OCI-LY1 (cell line): ENCODE measurements around the gene MED15.
"Not testable (repeated sequence)": the region's sequence is repeated elsewhere in the genome, so short reads cannot be mapped to it uniquely, and the experiment has no call there.

Experiments used
- H2AFZ ChIP-seq: fragments of 200-600 bp; sonication (generic), shearing (Covaris generic); 2 replicates; pipeline ENCODE4 v1.6.0; 2014; ENCODE audit warnings: antibody characterized with exemption, mild to moderate bottlenecking, low read length
- H3F3A ChIP-seq: fragments of 200-600 bp; sonication (generic), shearing (Covaris generic); 2 replicates; pipeline ENCODE4 v1.6.0; 2014; ENCODE audit warnings: mild to moderate bottlenecking, antibody characterized with exemption, low read length, moderate library complexity; ENCODE audit not compliant: insufficient read depth
- H3K27ac ChIP-seq: fragments of 200-600 bp; sonication (generic); 2 replicates; pipeline ENCODE4 v1.5.1; 2014; ENCODE audit warnings: low read length, mixed run types, mild to moderate bottlenecking, low read depth; ENCODE audit not compliant: poor library complexity, severe bottlenecking
- H3K27me3 ChIP-seq: fragments of 200-600 bp; sonication (generic); 2 replicates; pipeline ENCODE4 v1.6.0; 2014; ENCODE audit warnings: antibody characterized with exemption, mild to moderate bottlenecking, low read length, moderate library complexity; ENCODE audit not compliant: insufficient read depth
- H3K36me3 ChIP-seq: fragments of 200-600 bp; sonication (generic); 2 replicates; pipeline ENCODE4 v1.6.1; 2014; ENCODE audit warnings: mild to moderate bottlenecking, antibody characterized with exemption, low read length, moderate library complexity, mixed read lengths; ENCODE audit not compliant: insufficient read depth
- H3K4me1 ChIP-seq: fragments of 200-600 bp; sonication (generic); 2 replicates; pipeline ENCODE4 v1.5.1; 2014; ENCODE audit warnings: mild to moderate bottlenecking, low read length, moderate library complexity; ENCODE audit not compliant: insufficient read depth, severe bottlenecking
- H3K4me2 ChIP-seq: fragments of 200-600 bp; sonication (generic), shearing (Covaris generic); 2 replicates; pipeline ENCODE4 v1.6.1; 2014; ENCODE audit warnings: low read length
- H3K4me3 ChIP-seq: fragments of 200-600 bp; sonication (generic); 2 replicates; pipeline ENCODE4 v1.5.1; 2014; ENCODE audit warnings: low read length, low read depth, mild to moderate bottlenecking, mixed read lengths; ENCODE audit not compliant: poor library complexity, severe bottlenecking
- H3K79me2 ChIP-seq: fragments of 200-600 bp; shearing (Covaris generic); 2 replicates; pipeline ENCODE4 v1.6.1; 2016; ENCODE audit warnings: mixed run types, low read length, mixed read lengths; ENCODE audit not compliant: insufficient read depth
- H3K9ac ChIP-seq: fragments of 200-600 bp; sonication (generic), shearing (Covaris generic); 2 replicates; pipeline ENCODE4 v1.6.1; 2014; ENCODE audit warnings: mild to moderate bottlenecking, low read length, mixed read lengths
- H3K9me2 ChIP-seq: fragments of 200-600 bp; sonication (generic), shearing (Covaris generic); 2 replicates; pipeline ENCODE4 v1.6.1; 2014; ENCODE audit warnings: low read depth, mild to moderate bottlenecking, low read length, mixed read lengths
- H3K9me3 ChIP-seq: fragments of 200-600 bp; shearing (Covaris generic); 2 replicates; pipeline ENCODE4 v1.6.1; 2014; ENCODE audit warnings: low read length, mixed read lengths
- H4K20me1 ChIP-seq: fragments of 200-600 bp; sonication (generic), shearing (Covaris generic); 2 replicates; pipeline ENCODE4 v1.6.0; 2016; ENCODE audit warnings: mild to moderate bottlenecking, low read length; ENCODE audit not compliant: insufficient read depth
- CTCF ChIP-seq: fragments of 200-600 bp; sonication (generic), shearing (Covaris generic); IDR thresholded peaks from 2 replicates; pipeline ENCODE4 v1.5.1; 2017; ENCODE audit warnings: mild to moderate bottlenecking, antibody characterized with exemption, low read length, moderate library complexity, mixed read lengths
- EZH2 ChIP-seq: fragments of 200-600 bp; sonication (generic), shearing (Covaris generic); IDR thresholded peaks from 2 replicates; pipeline ENCODE4 v1.8.0; 2017; ENCODE audit warnings: borderline replicate concordance, mixed run types, mild to moderate bottlenecking, antibody characterized with exemption, low read length, moderate library complexity, mixed read lengths

The MED15 gene

GRCh38 chr22:20590477-20591294, 83.3 kb downstream of the MED15 start:
- no peak overlapping the region for H3K9ac ChIP-seq
- no peaks in the 10 kb centered on the region for H3K4me1 ChIP-seq
- no peaks in the 10 kb centered on the region for H3K9me3 ChIP-seq
- no peaks in the 10 kb centered on the region for H4K20me1 ChIP-seq
- no peak overlapping the region for H3K27ac ChIP-seq
- H2AFZ ChIP-seq, result no peak overlapping the region
- no peak for TF ChIP-seq EZH2
- TF ChIP-seq CTCF, result no peak
- H3K4me2 ChIP-seq, result no peak overlapping the region
- no peak overlapping the region for H3K4me3 ChIP-seq
- H3K36me3 ChIP-seq, result peaks cover 16% of the 10 kb centered on the region
- no peaks in the 10 kb centered on the region for H3F3A ChIP-seq
- no peaks in the 10 kb centered on the region for H3K79me2 ChIP-seq
- H3K27me3 ChIP-seq, result no peaks in the 10 kb centered on the region
- no peaks in the 10 kb centered on the region for H3K9me2 ChIP-seq

GRCh38 chr22:20591295-20591645, 83.9 kb downstream of the MED15 start:
- no peak overlapping the region for H2AFZ ChIP-seq
- no peaks in the 10 kb centered on the region for H3K79me2 ChIP-seq
- no peak overlapping the region for H3K9ac ChIP-seq
- peaks cover 10% of the 10 kb centered on the region for H3K36me3 ChIP-seq
- H3K9me2 ChIP-seq, result no peaks in the 10 kb centered on the region
- no peak for TF ChIP-seq CTCF
- no peak for TF ChIP-seq EZH2
- H3K4me2 ChIP-seq, result no peak overlapping the region
- no peaks in the 10 kb centered on the region for H3K27me3 ChIP-seq
- H3K4me3 ChIP-seq, result no peak overlapping the region
- H3K27ac ChIP-seq, result no peak overlapping the region
- no peaks in the 10 kb centered on the region for H3K4me1 ChIP-seq
- H3K9me3 ChIP-seq, result no peaks in the 10 kb centered on the region
- no peaks in the 10 kb centered on the region for H3F3A ChIP-seq
- no peaks in the 10 kb centered on the region for H4K20me1 ChIP-seq

GRCh38 chr22:20591660-20592310, 84.4 kb downstream of the MED15 start:
- Histone ChIP-seq H3K9me3 (no peaks in the 10 kb centered on the region), H3K36me3 (peaks cover 6% of the 10 kb centered on the region), H3K4me2 (no peak overlapping the region), H3K27ac (no peak overlapping the region), H3K9me2 (no peaks in the 10 kb centered on the region), H2AFZ (no peak overlapping the region), H3K4me3 (no peak overlapping the region), H3K4me1 (no peaks in the 10 kb centered on the region), H3K9ac (no peak overlapping the region), H3K79me2 (no peaks in the 10 kb centered on the region), H4K20me1 (no peaks in the 10 kb centered on the region), H3F3A (no peaks in the 10 kb centered on the region), H3K27me3 (no peaks in the 10 kb centered on the region)
- TF ChIP-seq CTCF, result no peak
- TF ChIP-seq EZH2, result no peak

- H3K9ac ChIP-seq, H3K36me3 ChIP-seq, H3K27me3 ChIP-seq, H3K9me2 ChIP-seq, H4K20me1 ChIP-seq, H3K4me1 ChIP-seq, H2AFZ ChIP-seq, H3K27ac ChIP-seq, H3K79me2 ChIP-seq, H3K4me2 ChIP-seq, H3K4me3 ChIP-seq, H3K9me3 ChIP-seq, H3F3A ChIP-seq: not testable (repeated sequence)
Measured at GRCh38 chr22:20594038-20594437, 86.6 kb downstream of the MED15 start.

- not testable (repeated sequence) for H3K9me2 ChIP-seq, H3F3A ChIP-seq, H3K9me3 ChIP-seq, H3K27me3 ChIP-seq, H3K4me1 ChIP-seq, H2AFZ ChIP-seq, H3K4me3 ChIP-seq, H3K4me2 ChIP-seq, H3K79me2 ChIP-seq, H3K27ac ChIP-seq, H4K20me1 ChIP-seq, H3K36me3 ChIP-seq, H3K9ac ChIP-seq
Measured at GRCh38 chr22:20594486-20594885, 87.1 kb downstream of the MED15 start.
